Measurements from ENCODE around the gene BDH1. TPM values are rescaled to one million over a fixed set of nuclear protein-coding genes. Genes with fewer than 3 reads are reported as not detected.

BDH1 gene
- polyA plus RNA-seq, 1 experiment = 6.5 TPM

DNA sequence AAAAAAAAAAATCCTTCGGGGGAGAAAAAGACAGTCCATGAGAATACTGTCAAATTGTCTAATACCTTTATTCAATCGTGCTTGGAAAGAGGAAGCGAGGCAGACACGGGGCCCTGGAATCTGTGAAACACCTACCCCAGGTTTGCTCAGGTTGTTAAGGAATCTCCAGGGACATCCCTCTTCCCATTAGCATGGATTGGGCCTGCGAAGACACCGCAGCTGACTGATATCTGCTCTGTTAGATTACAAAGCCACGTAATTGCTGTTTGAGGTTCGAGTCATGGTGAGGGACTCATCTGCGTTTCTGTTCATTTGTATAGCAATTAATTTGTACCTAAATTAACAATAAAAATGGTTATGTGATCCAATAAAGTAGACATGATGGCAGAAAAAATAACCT, 91.0 kb downstream of the BDH1 start:
- TF ChIP-seq, protein P1, sequence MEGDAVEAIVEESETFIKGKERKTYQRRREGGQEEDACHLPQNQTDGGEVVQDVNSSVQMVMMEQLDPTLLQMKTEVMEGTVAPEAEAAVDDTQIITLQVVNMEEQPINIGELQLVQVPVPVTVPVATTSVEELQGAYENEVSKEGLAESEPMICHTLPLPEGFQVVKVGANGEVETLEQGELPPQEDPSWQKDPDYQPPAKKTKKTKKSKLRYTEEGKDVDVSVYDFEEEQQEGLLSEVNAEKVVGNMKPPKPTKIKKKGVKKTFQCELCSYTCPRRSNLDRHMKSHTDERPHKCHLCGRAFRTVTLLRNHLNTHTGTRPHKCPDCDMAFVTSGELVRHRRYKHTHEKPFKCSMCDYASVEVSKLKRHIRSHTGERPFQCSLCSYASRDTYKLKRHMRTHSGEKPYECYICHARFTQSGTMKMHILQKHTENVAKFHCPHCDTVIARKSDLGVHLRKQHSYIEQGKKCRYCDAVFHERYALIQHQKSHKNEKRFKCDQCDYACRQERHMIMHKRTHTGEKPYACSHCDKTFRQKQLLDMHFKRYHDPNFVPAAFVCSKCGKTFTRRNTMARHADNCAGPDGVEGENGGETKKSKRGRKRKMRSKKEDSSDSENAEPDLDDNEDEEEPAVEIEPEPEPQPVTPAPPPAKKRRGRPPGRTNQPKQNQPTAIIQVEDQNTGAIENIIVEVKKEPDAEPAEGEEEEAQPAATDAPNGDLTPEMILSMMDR (IDR thresholded peaks at IDR 0.05; ENCODE audit: insufficient read depth, low read depth, low read length) = no peak
- H3K36me3 ChIP-seq (ENCODE audit: control insufficient read depth, insufficient read depth, low read length) = no peaks in the 10 kb centered on the region
- no peaks in the 10 kb centered on the region for H3K27me3 ChIP-seq (ENCODE audit: control insufficient read depth, insufficient read depth, low read length)
- no peak for DNase-seq (ENCODE audit: low read depth)
- no peak overlapping the region for H3K4me3 ChIP-seq (ENCODE audit: low read depth, low read length)
- CTCF ChIA-PET = interaction anchor here (1.2 kb wide), 1 partner anchor 45 kb away, joined by 4 read pairs; no protein-coding TSS in a partner anchor
- POLR2A ChIA-PET = no interaction called here

DNA sequence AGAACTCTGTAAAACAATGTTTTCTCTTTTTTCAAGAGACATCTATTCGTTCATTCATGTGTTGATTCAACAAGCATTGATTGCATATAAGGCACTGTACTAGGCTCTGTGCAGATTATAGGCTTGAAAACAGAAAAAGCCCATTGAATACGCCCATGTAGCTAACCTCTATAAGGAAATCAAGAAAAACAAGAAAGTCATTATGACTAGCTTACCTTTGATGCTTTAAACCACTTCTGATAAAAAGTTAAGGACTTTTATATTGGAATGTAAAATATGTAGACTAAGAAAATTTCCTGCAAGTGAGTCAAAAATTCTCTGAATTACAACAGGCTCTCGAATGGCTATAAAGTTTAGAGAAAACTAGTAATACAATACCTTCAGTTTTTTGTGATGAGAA, 92.5 kb downstream of the BDH1 start:
- CTCF ChIA-PET = interaction anchor here (1.2 kb wide), 1 partner anchor 46 kb away, joined by 4 read pairs; no protein-coding TSS in a partner anchor
- Histone ChIP-seq H3K27me3 (ENCODE audit: control insufficient read depth, insufficient read depth, low read length) (no peaks in the 10 kb centered on the region), H3K4me3 (ENCODE audit: low read depth, low read length) (no peak overlapping the region), H3K36me3 (ENCODE audit: control insufficient read depth, insufficient read depth, low read length) (no peaks in the 10 kb centered on the region)
- POLR2A ChIA-PET = no interaction called here
- no peak for DNase-seq (ENCODE audit: low read depth)
- TF ChIP-seq, protein P1 (IDR thresholded peaks at IDR 0.05; ENCODE audit: insufficient read depth, low read depth, low read length) = no peak

DNA sequence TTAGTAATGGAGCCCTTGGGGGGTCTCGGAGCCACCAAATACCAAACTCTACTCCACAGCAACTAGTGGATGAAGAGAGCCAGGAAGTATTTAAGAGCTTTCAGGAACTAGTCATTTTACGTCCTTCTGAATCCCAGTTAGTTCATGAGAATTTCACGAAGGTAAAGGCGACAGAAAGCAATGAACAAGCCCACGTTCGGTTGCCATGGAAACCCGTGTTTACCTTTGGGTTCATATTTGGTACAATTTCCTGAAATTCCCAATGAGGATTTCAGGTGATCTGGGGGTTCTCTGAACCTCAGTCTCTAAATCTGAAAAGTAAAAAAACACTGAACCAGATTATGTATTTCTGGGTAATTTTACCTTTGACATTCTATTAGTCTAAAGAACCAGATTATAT, 93.0 kb downstream of the BDH1 start:
- POLR2A ChIA-PET = no interaction called here
- no peak for DNase-seq (ENCODE audit: low read depth)
- no peaks in the 10 kb centered on the region for H3K36me3 ChIP-seq (ENCODE audit: control insufficient read depth, insufficient read depth, low read length)
- TF ChIP-seq, protein P1 (IDR thresholded peaks at IDR 0.05; ENCODE audit: insufficient read depth, low read depth, low read length) = no peak
- no peak overlapping the region for H3K4me3 ChIP-seq (ENCODE audit: low read depth, low read length)
- CTCF ChIA-PET = interaction anchor here (1.2 kb wide), 1 partner anchor 47 kb away, joined by 4 read pairs; no protein-coding TSS in a partner anchor
- H3K27me3 ChIP-seq (ENCODE audit: control insufficient read depth, insufficient read depth, low read length) = no peaks in the 10 kb centered on the region

DNA sequence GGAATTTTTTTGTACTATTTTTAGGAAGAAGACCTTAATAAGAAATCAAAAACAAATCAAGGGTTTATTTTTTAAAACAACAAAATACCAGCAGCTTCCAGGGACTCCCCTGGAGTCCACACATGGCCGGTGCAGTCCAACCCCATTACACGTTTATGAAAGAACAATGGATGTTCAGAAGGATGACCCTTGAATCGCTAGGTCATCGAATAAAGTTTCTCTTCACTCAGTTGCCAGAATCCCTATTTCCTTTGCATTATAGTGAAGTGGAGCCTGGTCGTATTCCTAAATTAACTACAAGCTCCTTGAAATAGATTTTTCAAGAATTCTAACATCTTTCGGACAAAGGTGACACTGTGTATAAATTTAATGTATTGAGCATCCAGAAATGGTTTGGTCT, 95.1 kb downstream of the BDH1 start:
- no peaks in the 10 kb centered on the region for H3K27me3 ChIP-seq (ENCODE audit: control insufficient read depth, insufficient read depth, low read length)
- H3K4me3 ChIP-seq (ENCODE audit: low read depth, low read length) = no peak overlapping the region
- POLR2A ChIA-PET = no interaction called here
- no peak for DNase-seq (ENCODE audit: low read depth)
- CTCF ChIA-PET = no interaction called here
- TF ChIP-seq, protein P1 (IDR thresholded peaks at IDR 0.05; ENCODE audit: insufficient read depth, low read depth, low read length) = no peak
- no peaks in the 10 kb centered on the region for H3K36me3 ChIP-seq (ENCODE audit: control insufficient read depth, insufficient read depth, low read length)

DNA sequence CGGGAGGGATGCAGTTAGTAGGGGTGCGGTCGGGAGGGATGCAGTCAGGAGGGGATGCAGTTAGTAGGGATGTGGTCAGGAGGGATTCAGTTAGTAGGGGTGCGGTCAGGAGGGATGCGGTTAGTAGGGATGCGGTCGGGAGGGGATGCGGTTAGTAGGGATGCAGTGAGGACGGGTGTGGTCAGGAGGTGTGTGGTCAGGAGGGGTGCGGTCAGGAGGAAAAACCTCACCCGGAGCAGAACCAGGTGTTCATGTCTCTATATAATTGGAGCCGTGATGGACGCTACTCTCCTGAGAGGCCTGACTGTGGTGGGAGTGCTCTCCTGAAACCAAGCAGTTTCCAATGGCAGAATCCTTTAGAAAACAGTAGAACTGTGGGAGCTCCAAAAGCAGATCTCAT, 95.8 kb downstream of the BDH1 start:
- no peak overlapping the region for H3K4me3 ChIP-seq (ENCODE audit: low read depth, low read length)
- no peak for DNase-seq (ENCODE audit: low read depth)
- H3K27me3 ChIP-seq (ENCODE audit: control insufficient read depth, insufficient read depth, low read length) = no peaks in the 10 kb centered on the region
- ChIA-PET POLR2A (no interaction called here), CTCF (no interaction called here)
- no peaks in the 10 kb centered on the region for H3K36me3 ChIP-seq (ENCODE audit: control insufficient read depth, insufficient read depth, low read length)
- TF ChIP-seq, protein P1 (IDR thresholded peaks at IDR 0.05; ENCODE audit: insufficient read depth, low read depth, low read length) = no peak

Small RNA genes within 50 kb of the gene (small RNA-seq; reads per million reads assigned to genes)
- not detected for gene AC132008.1 (ENCODE audit: insufficient read length, low read depth, low replicate concordance)

Other genes starting within 250 kb of the BDH1 start
- 8.6 and 15.3 TPM in 2 replicates for gene RUBCN, start 180.9 kb upstream of the BDH1 start, polyA plus RNA-seq (2011; rRNA removed)
- 37.2 and 61.6 TPM in 2 replicates for gene FYTTD1, start 193.9 kb upstream of the BDH1 start, polyA plus RNA-seq (2011; rRNA removed)
- 109 and 155 TPM in 2 replicates for gene LRCH3, start 235.3 kb upstream of the BDH1 start, polyA plus RNA-seq (2011; rRNA removed)